Measurements from ENCODE around the gene PHLPP1.

DNA sequence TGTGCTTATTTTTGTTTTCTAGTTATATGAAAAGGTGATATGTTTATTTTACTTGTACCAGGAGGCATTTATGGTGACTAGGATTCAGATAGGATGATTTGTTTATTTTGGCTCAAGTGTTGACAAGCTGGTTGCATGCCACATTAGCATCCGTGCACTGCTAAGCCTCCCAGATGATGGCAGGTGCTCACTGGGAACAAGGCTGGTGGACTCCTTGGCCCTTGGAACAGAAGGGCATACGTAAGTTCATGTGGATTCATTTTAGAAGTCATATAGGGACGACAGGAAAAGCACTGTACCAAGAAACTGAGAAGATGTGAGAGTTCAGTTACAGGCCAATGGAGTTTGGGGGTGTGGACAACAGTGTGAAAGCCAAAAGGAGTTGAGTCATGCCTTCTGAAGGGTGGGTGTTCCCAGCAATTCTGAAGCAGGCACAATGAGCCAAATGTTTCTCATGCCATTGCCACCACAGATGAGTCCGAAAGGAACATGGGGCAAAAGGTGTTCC lies 166.2 kb downstream of the PHLPP1 start:
- TF ChIP-seq CTCF (conservative IDR thresholded peaks at IDR 0.05; ENCODE audit: low read depth, low read length) (no peak), EZH2 (IDR thresholded peaks at IDR 0.05; ENCODE audit: borderline replicate concordance, low read depth, low read length, poor library complexity, severe bottlenecking) (no peak)
